Measurements from ENCODE around the gene NDUFAF3. TPM values are rescaled to one million over a fixed set of nuclear protein-coding genes. Genes with fewer than 3 reads are reported as not detected.
A peak's percentile ranks its signal among the peaks of the same experiment; 100 is the strongest.

NDUFAF3 gene
- total RNA-seq, 1 experiment from 2014 or later = 40.7 TPM

GRCh38 chr3:48999085-48999858 is 22.6 kb upstream of the NDUFAF3 start:
- H2BK20ac ChIP-seq (ENCODE audit: low read depth, low read length, poor library complexity, severe bottlenecking) = no peak overlapping the region
- no peak overlapping the region for H3K4me2 ChIP-seq (ENCODE audit: insufficient read depth, insufficient read length, low read length)
- WGBS (ENCODE audit: extremely low coverage, insufficient read length, low lambda C conversion rate) = no CpG with 5 or more reads among the region's 8 CpGs
- TF ChIP-seq, protein P1, sequence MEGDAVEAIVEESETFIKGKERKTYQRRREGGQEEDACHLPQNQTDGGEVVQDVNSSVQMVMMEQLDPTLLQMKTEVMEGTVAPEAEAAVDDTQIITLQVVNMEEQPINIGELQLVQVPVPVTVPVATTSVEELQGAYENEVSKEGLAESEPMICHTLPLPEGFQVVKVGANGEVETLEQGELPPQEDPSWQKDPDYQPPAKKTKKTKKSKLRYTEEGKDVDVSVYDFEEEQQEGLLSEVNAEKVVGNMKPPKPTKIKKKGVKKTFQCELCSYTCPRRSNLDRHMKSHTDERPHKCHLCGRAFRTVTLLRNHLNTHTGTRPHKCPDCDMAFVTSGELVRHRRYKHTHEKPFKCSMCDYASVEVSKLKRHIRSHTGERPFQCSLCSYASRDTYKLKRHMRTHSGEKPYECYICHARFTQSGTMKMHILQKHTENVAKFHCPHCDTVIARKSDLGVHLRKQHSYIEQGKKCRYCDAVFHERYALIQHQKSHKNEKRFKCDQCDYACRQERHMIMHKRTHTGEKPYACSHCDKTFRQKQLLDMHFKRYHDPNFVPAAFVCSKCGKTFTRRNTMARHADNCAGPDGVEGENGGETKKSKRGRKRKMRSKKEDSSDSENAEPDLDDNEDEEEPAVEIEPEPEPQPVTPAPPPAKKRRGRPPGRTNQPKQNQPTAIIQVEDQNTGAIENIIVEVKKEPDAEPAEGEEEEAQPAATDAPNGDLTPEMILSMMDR (conservative IDR thresholded peaks at IDR 0.05) = no peak
- H4K5ac ChIP-seq (ENCODE audit: insufficient read length, low read depth, low read length) = no peak overlapping the region
- H2AFZ ChIP-seq (ENCODE audit: low read length) = no peak overlapping the region
- H4K20me1 ChIP-seq (ENCODE audit: control insufficient read depth, insufficient read depth, insufficient read length) = no peaks in the 10 kb centered on the region
- peak overlapping the region; percentile 73 to 79 (median 76); a peak in 5 of 7 replicates for H3K27ac Mint-ChIP-seq
- H3K4ac ChIP-seq (ENCODE audit: low read depth, low read length) = no peak overlapping the region
- no peak overlapping the region for H4K8ac ChIP-seq (replicated peaks; ENCODE audit: insufficient read length, low read depth, low read length)
- H3K27me3 ChIP-seq (ENCODE audit: insufficient read depth, low read length) = no peaks in the 10 kb centered on the region
- no peaks in the 10 kb centered on the region for H3K23me2 ChIP-seq (ENCODE audit: insufficient read length, low read depth, low read length, poor library complexity, severe bottlenecking)
- peak overlapping the region; percentile 23 for H3K18ac ChIP-seq (ENCODE audit: insufficient read length, low read depth, low read length)
- no peak overlapping the region for H3K9ac ChIP-seq (ENCODE audit: extremely low read depth, insufficient read length, low read length)
- H2BK120ac ChIP-seq (ENCODE audit: low read depth, low read length, poor library complexity, severe bottlenecking) = no peak overlapping the region
- no peak overlapping the region for H3K23ac ChIP-seq (ENCODE audit: insufficient read length, low read depth, low read length)
- H3T11ph ChIP-seq (ENCODE audit: low read length) = no peak overlapping the region
- H3K56ac ChIP-seq (ENCODE audit: insufficient read length, low read depth, low read length) = no peak overlapping the region
- H3K4me1 Mint-ChIP-seq = peaks cover 23 to 24% of the 10 kb centered on the region in 2 experiments
- H3K9me3 ChIP-seq (ENCODE audit: control insufficient read depth, low read depth, low read length) = no peaks in the 10 kb centered on the region
- no peak overlapping the region for H2AK5ac ChIP-seq (ENCODE audit: insufficient read length, low read length)
- H3K27me3 Mint-ChIP-seq (ENCODE audit: low read depth) = no peaks in the 10 kb centered on the region
- DNase-seq = no peak
- H3K9me3 Mint-ChIP-seq = no peaks in the 10 kb centered on the region
- H3K36me3 Mint-ChIP-seq (ENCODE audit: insufficient read depth in 1 of 3, low read depth in 3 of 3) = peaks cover 3 to 18% (median 10%) of the 10 kb centered on the region in 3 experiments; a peak in 5 of 7 replicates
- no peak overlapping the region for H4K91ac ChIP-seq (ENCODE audit: insufficient read length, low read depth, low read length)
- H2BK12ac ChIP-seq (ENCODE audit: insufficient read length, low read depth, low read length) = no peak overlapping the region
- no peak overlapping the region for H2BK5ac ChIP-seq (ENCODE audit: insufficient read length, low read length)
- H3K4me3 Mint-ChIP-seq = no peak overlapping the region
- no peaks in the 10 kb centered on the region for H3K79me2 ChIP-seq (ENCODE audit: insufficient read depth, low read length)
- H3K14ac ChIP-seq (ENCODE audit: insufficient read depth, low read length) = no peak overlapping the region; the same call in 1 of the 2 replicates
- H3K27ac ChIP-seq (ENCODE audit: insufficient read length, low read depth, low read length) = no peak overlapping the region
- H2BK15ac ChIP-seq (ENCODE audit: low read depth, low read length) = no peak overlapping the region
- no peaks in the 10 kb centered on the region for H3K4me1 ChIP-seq (ENCODE audit: insufficient read depth, low read length)
- H3K79me1 ChIP-seq (ENCODE audit: insufficient read depth, low read depth, low read length, poor library complexity, severe bottlenecking) = no peaks in the 10 kb centered on the region

Data from H9 (cell line).